NCI-H146 treated with DMSO at 0.1 percent for 48 hours (cell line): ENCODE results near the gene PRODH2.
A peak's percentile ranks its signal among the peaks of the same experiment; 100 is the strongest.

Experiments
- DNase-seq: peaks from one replicate; lab custom pipeline; 2025; ENCODE audit not compliant: unreplicated experiment; lab: John Stamatoyannopoulos, UW

PRODH2 gene, protein sequence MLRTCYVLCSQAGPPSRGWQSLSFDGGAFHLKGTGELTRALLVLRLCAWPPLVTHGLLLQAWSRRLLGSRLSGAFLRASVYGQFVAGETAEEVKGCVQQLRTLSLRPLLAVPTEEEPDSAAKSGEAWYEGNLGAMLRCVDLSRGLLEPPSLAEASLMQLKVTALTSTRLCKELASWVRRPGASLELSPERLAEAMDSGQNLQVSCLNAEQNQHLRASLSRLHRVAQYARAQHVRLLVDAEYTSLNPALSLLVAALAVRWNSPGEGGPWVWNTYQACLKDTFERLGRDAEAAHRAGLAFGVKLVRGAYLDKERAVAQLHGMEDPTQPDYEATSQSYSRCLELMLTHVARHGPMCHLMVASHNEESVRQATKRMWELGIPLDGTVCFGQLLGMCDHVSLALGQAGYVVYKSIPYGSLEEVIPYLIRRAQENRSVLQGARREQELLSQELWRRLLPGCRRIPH

GRCh38 chr19:35812220-35813042 is at the start of gene PRODH2:
Gene PRODH2, minus strand, starts transcription at chr19:35812845. Its CDS starts 40 bp downstream, at chr19:35812805.
- no peak for DNase-seq

DNA sequence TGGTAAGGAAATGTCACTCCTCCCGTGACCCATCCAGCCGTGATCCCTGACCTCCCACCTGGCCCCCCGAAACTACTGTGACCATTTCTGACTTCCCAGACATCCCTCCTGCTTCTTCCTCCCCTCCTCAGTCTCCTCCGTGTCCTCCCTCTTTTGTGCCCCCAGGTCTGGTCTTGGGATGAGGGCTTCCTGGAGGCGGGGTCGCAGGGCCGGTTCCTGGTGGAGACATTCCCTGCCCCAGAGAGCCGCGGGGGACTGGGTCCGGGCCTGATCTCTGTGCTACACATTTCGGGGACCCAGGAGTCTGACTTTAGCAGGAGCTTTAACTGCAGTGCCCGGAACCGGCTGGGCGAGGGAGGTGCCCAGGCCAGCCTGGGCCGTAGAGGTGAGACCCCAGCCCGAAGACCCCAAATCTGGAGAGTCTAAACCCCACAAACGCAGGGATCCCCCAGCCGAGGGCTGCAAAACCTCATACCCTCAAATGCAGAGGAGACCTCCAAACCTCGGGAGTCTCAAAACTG is 49.1 kb upstream of the PRODH2 start:
- DNase-seq = no peak

GRCh38 chr19:35860818-35861639 is 48.4 kb upstream of the PRODH2 start:
- no peak for DNase-seq

DNA sequence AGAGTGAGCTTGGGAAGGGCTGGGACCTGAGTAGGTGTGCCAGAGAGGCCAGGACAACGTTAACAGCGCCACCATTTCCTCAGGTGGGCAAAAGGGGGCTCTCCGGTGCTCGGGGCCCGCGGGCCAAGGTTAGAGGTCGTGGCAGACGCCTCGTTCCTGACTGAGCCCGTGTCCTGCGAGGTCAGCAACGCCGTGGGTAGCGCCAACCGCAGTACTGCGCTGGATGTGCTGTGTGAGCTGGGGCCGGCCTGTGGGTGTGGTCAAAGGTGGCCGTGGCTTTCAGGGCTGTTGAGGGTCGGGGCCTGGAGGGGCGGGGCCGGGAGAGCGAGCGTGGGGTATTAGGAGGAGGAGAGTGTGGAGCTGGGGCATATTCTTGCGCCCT is 47.8 kb upstream of the PRODH2 start:
- DNase-seq = no peak

DNA sequence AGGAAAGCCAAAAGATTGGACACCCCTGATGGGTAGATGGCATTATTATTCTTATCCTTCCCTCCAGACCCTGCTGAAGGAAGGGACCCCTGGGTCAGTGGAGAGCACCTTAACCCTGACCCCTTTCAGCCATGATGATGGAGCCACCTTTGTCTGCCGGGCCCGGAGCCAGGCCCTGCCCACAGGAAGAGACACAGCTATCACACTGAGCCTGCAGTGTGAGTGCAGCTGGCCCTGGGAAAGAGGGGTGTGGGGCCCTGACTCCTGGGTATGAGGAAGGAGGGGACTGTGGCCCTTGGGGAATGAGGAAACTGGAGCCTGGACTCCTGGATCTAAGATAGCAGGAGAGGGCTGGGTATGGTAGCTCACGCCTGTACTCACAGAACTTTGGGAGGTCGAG is 46.8 kb upstream of the PRODH2 start:
- no peak for DNase-seq

GRCh38 chr19:35858311-35858710 is 45.7 kb upstream of the PRODH2 start:
- DNase-seq = no peak

GRCh38 chr19:35856546-35857149 is 44.0 kb upstream of the PRODH2 start, which contains the start of gene KIRREL2:
Gene KIRREL2, plus strand, starts transcription at chr19:35856911. Its CDS starts 209 bp downstream, at chr19:35857120.
- DNase-seq = no peak

DNA sequence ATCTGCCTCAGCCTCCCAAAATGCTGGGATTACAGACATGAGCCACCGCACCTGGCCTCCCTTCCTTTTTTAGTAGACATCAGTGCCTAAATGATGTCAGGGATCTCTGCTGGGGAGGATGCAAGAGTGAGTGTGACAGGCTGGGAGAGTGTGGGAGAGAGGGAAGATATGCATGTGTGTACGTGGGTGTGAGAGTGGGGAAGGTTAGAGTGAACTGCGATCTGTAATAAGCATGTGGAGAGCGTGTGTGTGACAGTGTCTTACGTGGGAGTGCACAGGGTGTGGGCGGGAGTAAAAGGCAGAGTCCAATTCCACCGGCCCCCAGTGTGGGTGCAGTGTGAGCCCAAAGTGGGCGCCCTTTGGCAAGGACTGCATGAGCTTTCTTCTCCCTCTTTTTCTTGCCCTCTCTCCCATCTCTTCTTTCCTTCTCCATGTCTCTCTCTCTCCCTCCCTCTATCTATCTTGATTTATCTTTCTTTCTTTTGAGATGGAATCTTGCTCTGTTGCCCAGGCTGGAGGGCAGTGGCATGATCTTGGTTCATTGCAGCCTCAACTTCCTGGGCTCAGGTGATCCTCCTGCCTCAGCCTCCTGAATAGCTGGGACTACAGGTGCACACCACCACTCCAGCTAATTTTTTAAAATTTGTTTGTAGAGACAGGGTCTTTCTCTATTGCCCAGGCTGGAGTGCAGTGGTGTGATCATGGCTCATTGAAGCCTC is 40.6 kb upstream of the PRODH2 start:
- DNase-seq = no peak

DNA sequence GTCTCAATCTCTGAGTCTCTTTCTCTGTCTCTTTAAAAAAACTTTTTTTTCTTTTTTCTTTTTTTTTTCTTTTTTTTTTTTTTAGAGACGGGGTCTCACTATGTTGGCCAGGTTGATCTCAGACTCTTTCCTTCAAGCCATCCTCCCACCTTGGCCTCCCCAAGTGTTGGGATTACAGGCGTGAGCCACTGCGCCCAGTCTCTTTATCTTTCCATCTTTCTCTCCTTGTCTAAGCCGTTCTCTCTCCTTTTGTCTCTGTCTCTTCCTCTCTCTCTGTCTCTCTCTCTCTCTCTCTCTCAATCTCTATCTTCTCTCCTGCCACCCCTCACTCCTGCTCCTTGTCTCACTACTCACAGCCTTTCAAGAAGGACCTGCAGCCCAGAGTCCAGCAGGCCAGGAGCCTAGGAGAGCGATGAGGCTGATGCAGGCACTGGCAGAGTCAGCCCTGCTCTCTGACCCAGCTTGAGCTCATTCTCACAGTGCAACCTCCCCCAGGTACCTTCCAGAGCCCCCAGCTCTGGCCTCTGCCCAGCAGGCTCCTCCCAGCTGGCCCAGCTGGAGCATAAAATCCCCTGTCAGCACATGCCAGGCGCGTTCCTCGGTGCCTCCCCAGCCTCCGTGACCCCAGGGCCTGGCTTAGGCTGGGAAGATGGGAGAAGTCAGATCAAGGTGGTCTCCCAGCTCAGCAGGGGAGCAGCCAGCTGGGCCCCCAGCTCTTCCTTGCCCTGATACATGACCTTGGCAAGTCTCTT is 39.6 kb upstream of the PRODH2 start, which contains the start of gene NPHS1:
TSS of gene NPHS1 (minus strand) at position 476 of the 752 bp plus-strand sequence. CDS start 667 bp downstream, outside the sequence.
- DNase-seq = no peak

DNA sequence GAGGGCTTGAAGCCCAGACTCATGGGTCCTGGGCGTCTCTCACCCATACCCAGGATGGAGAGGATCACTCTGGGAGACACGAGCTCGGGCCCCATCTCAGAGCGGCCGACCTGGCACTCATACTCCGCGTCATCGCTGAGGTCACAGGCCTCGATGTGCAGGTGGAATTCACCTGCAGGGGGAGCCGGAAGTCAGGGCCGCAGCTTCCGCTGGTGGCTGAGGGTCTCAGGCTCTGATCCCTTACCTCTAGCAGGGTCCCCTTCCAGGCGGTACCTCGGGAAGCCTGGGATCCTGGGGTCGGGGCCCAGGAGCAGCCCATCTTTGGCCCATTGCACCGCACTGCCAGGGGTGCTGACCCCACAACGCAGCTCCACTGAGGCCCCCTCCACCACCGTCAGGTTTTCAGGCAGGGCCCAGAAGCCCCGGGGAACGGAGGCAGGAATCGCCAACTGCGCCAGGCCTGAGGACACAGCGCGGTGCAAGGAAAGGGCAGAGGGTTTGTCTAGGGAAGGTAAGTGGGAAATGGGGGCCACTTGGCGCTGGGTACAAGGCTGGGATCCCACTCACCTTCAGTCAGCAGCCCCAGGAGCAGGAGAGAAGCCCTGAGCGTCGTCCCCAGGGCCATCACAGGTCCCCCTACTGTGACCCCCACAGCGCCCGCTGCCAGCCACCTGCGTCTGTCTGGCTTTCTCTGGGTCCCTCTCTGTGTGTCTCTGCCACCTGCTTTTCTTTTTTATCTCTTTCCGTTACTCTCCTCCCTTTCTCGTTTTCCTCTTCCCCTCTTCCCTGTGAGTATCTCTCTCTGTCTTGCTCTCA is 38.8 kb upstream of the PRODH2 start:
- DNase-seq = no peak

- DNase-seq = no peak
Measured at GRCh38 chr19:35848919-35849505, 36.4 kb upstream of the PRODH2 start.

DNA sequence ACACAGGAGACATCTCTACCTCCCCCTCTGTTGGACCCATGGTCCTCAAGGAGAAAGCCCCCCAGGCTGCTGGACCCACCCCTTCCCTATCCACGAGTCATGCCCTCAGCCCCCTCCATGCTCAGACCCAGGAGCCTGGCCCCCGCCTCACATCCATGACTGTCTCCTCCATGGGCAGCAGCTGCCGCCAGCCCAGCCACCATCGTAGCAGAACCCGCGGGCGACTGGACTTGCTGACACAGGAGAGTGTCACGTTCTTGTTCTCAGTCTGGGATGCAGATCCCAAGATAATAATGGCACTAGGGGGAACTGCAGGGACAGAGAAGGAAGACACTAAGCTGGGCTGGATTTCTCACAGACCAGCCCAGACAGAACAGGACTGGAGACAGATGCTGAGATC is 35.8 kb upstream of the PRODH2 start:
- DNase-seq = no peak

DNA sequence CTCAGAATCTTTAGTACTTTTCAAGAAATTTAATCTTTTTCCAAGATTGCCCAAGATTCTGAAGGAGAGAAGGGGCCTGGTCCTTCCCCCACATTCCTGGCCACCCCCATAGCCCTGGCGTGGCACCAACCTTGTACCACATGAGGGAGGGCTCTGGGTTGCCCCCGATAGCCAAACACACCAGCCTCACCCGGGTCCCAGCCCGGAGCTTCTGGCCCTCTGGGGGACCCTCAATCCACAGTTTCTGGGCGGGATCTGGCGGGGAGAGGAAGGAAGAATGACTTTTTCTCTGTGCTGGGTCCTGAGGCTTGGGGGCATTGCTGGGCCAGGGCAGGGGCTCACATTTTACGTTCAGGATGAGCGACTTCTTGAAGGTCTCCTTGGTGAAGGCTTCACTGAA is 35.3 kb upstream of the PRODH2 start:
- DNase-seq = no peak

GRCh38 chr19:35846038-35846668 is 33.5 kb upstream of the PRODH2 start:
- DNase-seq = peak; percentile 23

GRCh38 chr19:35845215-35846037 is 32.8 kb upstream of the PRODH2 start:
- no peak for DNase-seq

DNA sequence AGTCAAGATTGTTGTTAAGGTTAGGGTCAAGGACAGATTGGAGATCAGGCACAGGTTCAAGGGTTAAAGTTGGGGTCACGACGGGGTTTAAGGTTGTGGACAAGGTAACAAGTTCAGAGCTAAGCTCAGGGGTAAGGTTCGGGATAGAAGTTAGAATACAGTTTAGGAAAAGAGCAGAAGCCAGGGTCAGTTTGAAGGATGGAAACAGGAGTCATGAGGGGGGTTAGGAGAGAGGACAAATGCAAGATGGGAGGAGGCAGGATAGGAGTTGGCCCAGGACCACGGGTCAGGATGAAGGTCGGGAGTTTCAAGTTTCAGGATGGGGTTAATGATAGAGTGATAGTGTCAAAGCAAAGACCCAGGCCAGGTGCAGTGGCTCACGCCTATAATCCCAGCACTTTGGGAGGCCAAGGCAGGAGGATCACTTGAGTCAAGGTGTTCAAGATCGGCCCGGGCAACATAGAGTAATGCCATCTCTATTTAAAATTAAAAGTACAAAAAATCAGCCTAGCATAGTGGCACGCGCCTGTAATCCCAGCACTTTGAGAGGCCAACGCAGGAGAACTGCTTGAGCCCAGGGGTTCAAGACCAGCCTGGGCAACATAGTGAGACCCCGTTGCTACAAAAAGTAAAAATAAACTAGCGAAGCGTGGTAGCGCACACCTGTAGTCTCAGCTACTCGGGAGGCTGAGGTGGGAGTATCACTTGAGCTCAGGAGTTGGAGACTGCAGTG is 32.0 kb upstream of the PRODH2 start:
- DNase-seq = no peak
